Prostate gland (tissue), 2 donors: ENCODE measurements around the gene NAA50. TPM values are rescaled to one million over a fixed set of nuclear protein-coding genes. Genes with fewer than 3 reads are reported as not detected.

ENCODE experiments used
- DNase-seq: peaks from one replicate; pipeline ENCODE4 v3.0.0-alpha.2; 2019; ENCODE audit warnings: low spot score
- H3K27ac ChIP-seq, 2 donors: fragments of 200-600 bp; sonication (generic); 2 replicates each; pipeline ENCODE4 v1.5.1; 2017 to 2019
- H3K27me3 ChIP-seq: fragments of 200-600 bp; sonication (generic); replicated peaks from 2 replicates; pipeline ENCODE4 v1.5.1; 2019; ENCODE audit not compliant: insufficient read depth
- H3K36me3 ChIP-seq, 2 donors: fragments of 200-600 bp; sonication (generic); 1 replicate in 1 of 2; 2 replicates in 1 of 2; pipeline versions ENCODE4 v1.5.1 to v1.8.1; 2017 to 2019
- H3K4me1 ChIP-seq: fragments of 200-600 bp; sonication (generic); replicated peaks from 2 replicates; pipeline ENCODE4 v1.5.1; 2019
- H3K4me3 ChIP-seq, 2 donors: fragments of 200-600 bp; sonication (generic); 2 replicates each; pipeline ENCODE4 v1.5.1; 2017 to 2019
- H3K9me3 ChIP-seq: fragments of 200-600 bp; sonication (generic); 2 replicates; pipeline ENCODE4 v1.5.1; 2017
- CTCF ChIP-seq, 4 experiments: fragments of 200-600 bp in 2 of 4; fragments of 450-650 bp in 2 of 4; sonication (generic) in 2 of 4; IDR thresholded peaks; 1 replicate in 3 of 4; 2 replicates in 1 of 4; pipeline ENCODE4 v1.5.1; 2016 to 2019; ENCODE audit warnings: antibody characterized with exemption in 4 of 4, mild to moderate bottlenecking in 2 of 4, moderate library complexity in 2 of 4
- POLR2A ChIP-seq: fragments of 450-650 bp; IDR thresholded peaks from one replicate; pipeline ENCODE4 v1.6.1; 2016; ENCODE audit warnings: antibody characterized with exemption, mild to moderate bottlenecking
- POLR2AphosphoS5 ChIP-seq: sonication (generic); formaldehyde crosslinking; IDR thresholded peaks from one replicate; pipeline ENCODE4 v1.6.1; 2017; ENCODE audit warnings: antibody characterized with exemption
- WGBS: methylation state at CpG from one replicate; pipeline ENCODE4 v1.1.5; 2018; 5-methylcytosine and 5-hydroxymethylcytosine counted together
- intact Hi-C: fragments of 100-400 bp; cut with DNase I; formaldehyde crosslinking; loops from one replicate; pipeline ENCODE4 v1.14.2; 2022
- total RNA-seq, 2 donors: library from RNA; depleted of rRNA; stranded (reverse); fragments of >200 nt; gene quantifications; one replicate each; pipeline ENCODE4 v1.1.0, GENCODE V29; 2016

The NAA50 gene
- total RNA-seq, 2 donors from 2014 or later: 111 to 118 TPM

GRCh38 chr3:113769551-113769950, 23.5 kb upstream of the NAA50 start:
- intact Hi-C loops: no loop called here
- H3K27me3 ChIP-seq: no peaks in the 10 kb centered on the region
- H3K27ac ChIP-seq: no peak overlapping the region
- H3K36me3 ChIP-seq: no peaks in the 10 kb centered on the region
- no peaks in the 10 kb centered on the region for H3K4me1 ChIP-seq
- H3K9me3 ChIP-seq: no peaks in the 10 kb centered on the region
- DNase-seq: no peak
- H3K4me3 ChIP-seq: no peak overlapping the region
- TF ChIP-seq POLR2A: no peak
- no peak for TF ChIP-seq CTCF (IDR thresholded peaks at IDR 0.05)
- no peak for TF ChIP-seq POLR2AphosphoS5

- Histone ChIP-seq H3K27me3 (no peaks in the 10 kb centered on the region), H3K4me1 (no peaks in the 10 kb centered on the region), H3K4me3 (no peak overlapping the region), H3K9me3 (no peaks in the 10 kb centered on the region), H3K27ac (no peak overlapping the region), H3K36me3 (no peaks in the 10 kb centered on the region)
- intact Hi-C loops: no loop called here
- WGBS: 89% methylated on average over 2 of the region's 2 CpGs
- no peak for DNase-seq
- TF ChIP-seq CTCF (IDR thresholded peaks at IDR 0.05) (no peak), POLR2A (no peak), POLR2AphosphoS5 (no peak)
Observed at GRCh38 chr3:113764698-113765097, 18.6 kb upstream of the NAA50 start.

GRCh38 chr3:113758389-113759024, 12.5 kb upstream of the NAA50 start:
- TF ChIP-seq POLR2AphosphoS5 (no peak), POLR2A (no peak), CTCF (IDR thresholded peaks at IDR 0.05) (no peak)
- 95% methylated on average over 1 of the region's 1 CpG for WGBS
- intact Hi-C loops: no loop called here
- no peaks in the 10 kb centered on the region for H3K4me1 ChIP-seq
- H3K27ac ChIP-seq: no peak overlapping the region
- H3K9me3 ChIP-seq: no peaks in the 10 kb centered on the region
- H3K4me3 ChIP-seq: no peak overlapping the region
- no peak for DNase-seq
- no peaks in the 10 kb centered on the region for H3K36me3 ChIP-seq
- no peaks in the 10 kb centered on the region for H3K27me3 ChIP-seq

- intact Hi-C loops: no loop called here
- WGBS: 83% methylated on average over 5 of the region's 5 CpGs
- no peak overlapping the region for H3K27ac ChIP-seq
- no peaks in the 10 kb centered on the region for H3K4me1 ChIP-seq
- no peaks in the 10 kb centered on the region for H3K36me3 ChIP-seq
- H3K4me3 ChIP-seq: no peak overlapping the region
- H3K9me3 ChIP-seq: no peaks in the 10 kb centered on the region
- TF ChIP-seq POLR2A: no peak
- TF ChIP-seq POLR2AphosphoS5: no peak
- no peak for TF ChIP-seq CTCF (IDR thresholded peaks at IDR 0.05)
- H3K27me3 ChIP-seq: no peaks in the 10 kb centered on the region
- DNase-seq: no peak
Observed at GRCh38 chr3:113754494-113755159, 8.6 kb upstream of the NAA50 start.

- TF ChIP-seq POLR2AphosphoS5: no peak
- TF ChIP-seq POLR2A: no peak
- TF ChIP-seq CTCF (IDR thresholded peaks at IDR 0.05): no peak
- no peak overlapping the region for H3K4me3 ChIP-seq
- WGBS: 71% methylated on average over 4 of the region's 4 CpGs
- no peak overlapping the region for H3K27ac ChIP-seq
- no peaks in the 10 kb centered on the region for H3K4me1 ChIP-seq
- no peaks in the 10 kb centered on the region for H3K36me3 ChIP-seq
- H3K9me3 ChIP-seq: no peaks in the 10 kb centered on the region
- DNase-seq: no peak
- no peaks in the 10 kb centered on the region for H3K27me3 ChIP-seq
- intact Hi-C loops: no loop called here
Observed at GRCh38 chr3:113753376-113753985, 7.4 kb upstream of the NAA50 start.
